Esophagus squamous epithelium (tissue), 5 donors: ENCODE data around the gene MINK1. TPM values are rescaled to one million over a fixed set of nuclear protein-coding genes. Genes with fewer than 3 reads are reported as not detected.

Source experiments
- DNase-seq: peaks from one replicate; lab custom pipeline; 2025; lab: John Stamatoyannopoulos, UW
- H3K27ac ChIP-seq, 4 donors: fragments of 200-600 bp; sonication (generic); one replicate each; pipeline ENCODE4 v1.5.1; 2016 to 2019; ENCODE audit warnings: mild to moderate bottlenecking in 1 of 4
- H3K27me3 ChIP-seq, 4 donors: fragments of 200-600 bp; sonication (generic); 1 replicate in 3 of 4; 2 replicates in 1 of 4; pipeline versions ENCODE4 v1.5.1 to v1.6.0; 2017 to 2021; ENCODE audit warnings: antibody characterized with exemption in 1 of 4
- H3K36me3 ChIP-seq, 3 donors: fragments of 200-600 bp; sonication (generic); one replicate each; pipeline ENCODE4 v1.5.1; 2016 to 2019
- H3K4me1 ChIP-seq, 3 donors: fragments of 200-600 bp; sonication (generic); one replicate each; pipeline ENCODE4 v1.5.1; 2017 to 2019
- H3K4me3 ChIP-seq, 4 donors: fragments of 200-600 bp; sonication (generic); 1 replicate in 3 of 4; 2 replicates in 1 of 4; pipeline ENCODE4 v1.5.1; 2016 to 2019; ENCODE audit warnings: mild to moderate bottlenecking in 2 of 4, moderate library complexity in 1 of 4
- H3K9me3 ChIP-seq, 3 donors: fragments of 200-600 bp; sonication (generic); one replicate each; pipeline ENCODE4 v1.5.1; 2016 to 2019
- CTCF ChIP-seq, 6 experiments: fragments of 450-650 bp in 4 of 6; fragments of 200-600 bp in 2 of 6; sonication (generic) in 2 of 6; IDR thresholded peaks; one replicate each; pipeline ENCODE4 v1.5.1; 2016 to 2019; ENCODE audit warnings: antibody characterized with exemption in 6 of 6, mild to moderate bottlenecking in 4 of 6, moderate library complexity in 4 of 6
- POLR2A ChIP-seq, 4 donors: fragments of 450-650 bp; IDR thresholded peaks; one replicate each; pipeline ENCODE4 v1.6.1; 2017; ENCODE audit warnings: antibody characterized with exemption in 4 of 4, mild to moderate bottlenecking in 4 of 4, moderate library complexity in 3 of 4
- WGBS, 2 donors: methylation state at CpG; one replicate each; pipeline ENCODE4 v1.1.5; 2018; 5-methylcytosine and 5-hydroxymethylcytosine counted together
- intact Hi-C: fragments of 100-400 bp; cut with DNase I; formaldehyde crosslinking; loops from one replicate; pipeline ENCODE4 v1.15.0; 2022
- total RNA-seq, 4 donors: library from RNA; depleted of rRNA; stranded (reverse); fragments of >200 nt; gene quantifications; one replicate each; pipeline ENCODE4 v1.1.0, GENCODE V29; 2016
- donor health status: DM: yes; HTN: yes; CAD: no.

The MINK1 gene
- total RNA-seq, 4 donors from 2014 or later: 50.1 to 156 (median 117) TPM

GRCh38 chr17:4899341-4900230, 66.4 kb downstream of the MINK1 start, which contains the start of gene C17orf107:
Gene C17orf107, plus strand, starts transcription at chr17:4899536. Its CDS starts 227 bp downstream, at chr17:4899763.
- peak within 1 kb of the TSS; percentile 37 to 58 (median 52) for H3K27ac ChIP-seq
- WGBS, 2 donors: 0 to 5% methylated on average over 4 to 5 of the region's 60 CpGs
- no peak for DNase-seq
- H3K27me3 ChIP-seq: peaks cover 0 to 25% (median 0%) of the 10 kb centered on the region in 4 donors
- TF ChIP-seq POLR2A (IDR thresholded peaks at IDR 0.05): peak in 1 of 4 donors; percentile 26
- no peak for TF ChIP-seq CTCF (IDR thresholded peaks at IDR 0.05)
- intact Hi-C loops: loop anchor here (10.0 kb wide), 1 partner anchor 165 kb away; no protein-coding TSS in a partner anchor
- H3K36me3 ChIP-seq: peaks cover 15 to 40% (median 25%) of the 10 kb centered on the region in 3 donors
- H3K4me1 ChIP-seq: peaks cover 23 to 53% (median 33%) of the 10 kb centered on the region in 3 donors
- no peaks in the 10 kb centered on the region for H3K9me3 ChIP-seq
- peak within 1 kb of the TSS; percentile 24 to 74 (median 52) for H3K4me3 ChIP-seq

DNA sequence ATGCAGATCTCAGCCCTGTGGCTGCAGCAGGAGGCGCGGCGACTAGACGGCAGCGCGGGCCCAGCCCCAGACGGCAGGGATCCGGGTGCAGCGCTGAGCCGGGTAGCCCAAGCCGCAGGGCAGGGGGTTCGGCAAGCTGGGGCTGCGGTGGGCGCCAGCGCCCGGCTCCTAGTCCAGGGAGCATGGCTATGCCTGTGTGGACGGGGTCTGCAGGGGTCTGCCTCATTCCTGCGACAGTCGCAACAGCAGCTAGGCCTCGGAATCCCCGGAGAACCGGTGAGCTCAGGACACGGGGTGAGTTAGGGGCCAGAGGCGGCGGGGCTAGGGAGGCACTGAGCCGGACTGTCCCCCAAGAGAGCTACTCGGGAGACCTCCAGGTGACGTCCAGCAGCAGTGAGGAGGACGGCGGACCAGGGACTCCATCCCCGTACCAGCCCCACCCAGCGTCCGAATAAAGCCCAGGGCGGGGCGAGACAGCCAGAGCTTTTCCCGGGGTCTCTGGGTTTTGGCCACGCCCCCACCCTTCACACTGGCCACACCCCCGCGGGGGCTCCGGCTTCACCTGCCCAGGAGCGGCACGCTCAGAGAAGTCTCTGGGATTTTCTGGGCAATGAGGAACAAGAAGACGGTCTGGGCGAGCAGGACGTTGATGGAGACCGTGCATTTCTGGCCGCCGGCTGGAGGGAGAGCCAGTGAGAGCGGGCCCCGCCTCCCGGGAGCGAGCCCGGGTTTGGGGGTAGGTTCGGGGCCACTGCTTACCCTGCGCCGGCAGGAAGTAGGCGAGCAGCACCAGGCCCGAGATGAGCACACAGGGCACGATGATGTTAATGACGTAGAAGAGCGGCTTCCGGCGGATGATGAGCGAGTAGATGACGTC, 67.3 kb downstream of the MINK1 start:
- intact Hi-C loops: loop anchor here (10.0 kb wide), 1 partner anchor 164 kb away; no protein-coding TSS in a partner anchor
- H3K4me3 ChIP-seq: peak overlapping the region in 3 of 4 donors; percentile 8 to 74 (median 27)

DNA sequence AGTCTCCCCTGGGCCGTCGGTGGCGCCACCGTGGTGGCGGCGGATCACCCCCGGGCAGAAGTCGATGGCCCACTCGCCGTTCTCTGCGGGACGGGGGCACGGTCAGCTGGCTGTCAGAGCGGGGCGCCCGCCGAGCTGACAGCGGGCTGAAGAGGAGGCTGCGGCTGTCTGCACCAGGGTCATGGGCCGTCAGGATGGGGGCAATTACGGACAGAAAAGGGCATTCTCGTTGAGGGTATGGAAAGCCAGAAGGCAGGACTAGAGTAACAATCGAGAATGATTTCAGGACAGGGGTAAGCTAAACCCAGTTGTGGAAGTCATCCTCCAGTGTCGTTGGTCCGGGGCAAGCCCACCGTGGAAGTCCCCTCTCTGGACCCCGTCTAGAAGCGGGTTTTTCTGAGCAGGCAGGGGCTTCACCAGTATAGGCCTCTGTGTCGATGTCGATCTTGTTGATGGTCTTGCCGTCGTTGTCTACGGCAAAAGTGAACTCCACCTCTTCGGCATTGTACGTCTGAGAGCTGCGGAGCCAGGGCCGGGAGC, 68.0 kb downstream of the MINK1 start:
- H3K36me3 ChIP-seq: peaks cover 6 to 24% (median 11%) of the 10 kb centered on the region in 3 donors
- peak overlapping the region in 3 of 4 donors; percentile 8 to 74 (median 27) for H3K4me3 ChIP-seq
- peaks cover 23 to 53% (median 33%) of the 10 kb centered on the region in 3 donors for H3K4me1 ChIP-seq
- WGBS, 2 donors: 73 to 78% methylated on average over 14 to 26 of the region's 37 CpGs
- DNase-seq: no peak
- no peak for TF ChIP-seq POLR2A (IDR thresholded peaks at IDR 0.05)
- H3K9me3 ChIP-seq: no peaks in the 10 kb centered on the region
- H3K27ac ChIP-seq: peak overlapping the region in 2 of 4 donors; percentile 38 to 46
- intact Hi-C loops: loop anchor here (10.0 kb wide), 1 partner anchor 164 kb away; no protein-coding TSS in a partner anchor
- peaks cover 0 to 25% (median 0%) of the 10 kb centered on the region in 4 donors for H3K27me3 ChIP-seq

More for the DNA sequence above, 67.3 kb downstream of the MINK1 start:
- H3K9me3 ChIP-seq: no peaks in the 10 kb centered on the region
- TF ChIP-seq CTCF (IDR thresholded peaks at IDR 0.05) (no peak), POLR2A (IDR thresholded peaks at IDR 0.05) (no peak)
- H3K27me3 ChIP-seq: peaks cover 0 to 25% (median 0%) of the 10 kb centered on the region in 4 donors
- DNase-seq: no peak
- H3K36me3 ChIP-seq: peaks cover 7 to 31% (median 16%) of the 10 kb centered on the region in 3 donors
- WGBS, 2 donors: 30 to 51% methylated on average over 15 to 19 of the region's 65 CpGs
- H3K27ac ChIP-seq: peak overlapping the region in 2 of 4 donors; percentile 38 to 58
- H3K4me1 ChIP-seq: peaks cover 23 to 53% (median 33%) of the 10 kb centered on the region in 3 donors

DNA sequence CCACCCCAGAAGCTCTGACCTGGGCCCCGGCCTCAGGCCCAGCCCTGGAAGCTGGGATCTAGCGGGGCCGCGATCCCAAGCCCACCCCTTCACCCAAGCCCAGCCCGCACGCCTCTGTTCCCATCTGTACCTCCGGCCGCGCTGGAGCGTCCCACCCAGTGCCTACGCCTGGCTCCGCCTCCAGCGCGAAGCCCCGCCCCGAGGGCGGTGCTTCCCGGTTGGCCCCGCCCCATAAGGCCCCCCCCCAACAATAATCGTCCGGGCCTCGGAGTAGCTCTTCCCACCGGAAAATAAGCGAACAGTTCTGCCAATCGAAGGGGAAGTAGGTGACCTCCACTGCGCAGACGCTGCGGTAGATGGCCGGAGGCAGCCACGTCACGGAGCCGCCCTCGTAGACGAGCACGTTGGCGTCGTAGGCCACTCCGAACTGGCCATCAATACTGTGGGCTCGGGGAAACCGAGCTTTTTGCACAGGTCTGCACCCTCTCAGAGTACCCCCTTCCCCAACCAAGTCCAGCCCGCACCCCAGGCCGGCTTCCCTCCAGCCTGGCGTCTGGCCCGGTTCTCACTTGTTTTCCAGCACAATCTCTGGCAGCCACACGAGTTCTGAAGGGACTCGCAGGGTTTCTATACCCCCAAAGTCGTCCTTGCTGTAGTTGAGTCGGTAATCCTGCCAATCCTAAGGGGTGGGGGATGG, 68.7 kb downstream of the MINK1 start:
- intact Hi-C loops: loop anchor here (10.0 kb wide), 1 partner anchor 163 kb away; no protein-coding TSS in a partner anchor
- DNase-seq: no peak
- Histone ChIP-seq H3K27me3 (peaks cover 0 to 25% (median 0%) of the 10 kb centered on the region in 4 donors), H3K4me1 (peaks cover 23 to 53% (median 33%) of the 10 kb centered on the region in 3 donors), H3K9me3 (no peaks in the 10 kb centered on the region), H3K27ac (peak overlapping the region in 3 of 4 donors; percentile 9 to 78 (median 74)), H3K4me3 (peak overlapping the region in 2 of 4 donors; percentile 8 to 27), H3K36me3 (peaks cover 0 to 18% (median 7%) of the 10 kb centered on the region in 3 donors)
- 76 to 83% methylated on average over 17 to 21 of the region's 48 CpGs for WGBS, 2 donors
- TF ChIP-seq CTCF (IDR thresholded peaks at IDR 0.05) (no peak), POLR2A (IDR thresholded peaks at IDR 0.05) (no peak)
